Gastroesophageal sphincter (tissue), 3 donors: Measurements from ENCODE around the gene ASAH2.

Experiments used
- CTCF ChIP-seq, 4 experiments: fragments of 200-600 bp in 2 of 4; fragments of 450-650 bp in 2 of 4; sonication (generic) in 1 of 4; IDR thresholded peaks; one replicate each; pipeline ENCODE4 v1.5.1; 2017 to 2019; ENCODE audit warnings: antibody characterized with exemption in 4 of 4, mild to moderate bottlenecking in 2 of 4, moderate library complexity in 2 of 4
- EP300 ChIP-seq: sonication (generic); formaldehyde crosslinking; IDR thresholded peaks from one replicate; pipeline ENCODE4 v1.6.1; 2017; ENCODE audit warnings: antibody characterized with exemption, mild to moderate bottlenecking
- POLR2A ChIP-seq, 2 donors: fragments of 450-650 bp; IDR thresholded peaks; one replicate each; pipeline ENCODE4 v1.6.1; 2017; ENCODE audit warnings: antibody characterized with exemption in 2 of 2, mild to moderate bottlenecking in 2 of 2, moderate library complexity in 1 of 2
- POLR2AphosphoS5 ChIP-seq: sonication (generic); formaldehyde crosslinking; IDR thresholded peaks from one replicate; pipeline ENCODE4 v1.6.1; 2017; ENCODE audit warnings: antibody characterized with exemption

GRCh38 chr10:50260791-50261281, 9.5 kb upstream of the ASAH2 start:
- TF ChIP-seq CTCF (IDR thresholded peaks at IDR 0.05) = no peak
- no peak for TF ChIP-seq EP300
- no peak for TF ChIP-seq POLR2AphosphoS5
- TF ChIP-seq POLR2A (IDR thresholded peaks at IDR 0.05) = no peak
